ENCODE data around the gene SIL1.

The SIL1 gene

DNA sequence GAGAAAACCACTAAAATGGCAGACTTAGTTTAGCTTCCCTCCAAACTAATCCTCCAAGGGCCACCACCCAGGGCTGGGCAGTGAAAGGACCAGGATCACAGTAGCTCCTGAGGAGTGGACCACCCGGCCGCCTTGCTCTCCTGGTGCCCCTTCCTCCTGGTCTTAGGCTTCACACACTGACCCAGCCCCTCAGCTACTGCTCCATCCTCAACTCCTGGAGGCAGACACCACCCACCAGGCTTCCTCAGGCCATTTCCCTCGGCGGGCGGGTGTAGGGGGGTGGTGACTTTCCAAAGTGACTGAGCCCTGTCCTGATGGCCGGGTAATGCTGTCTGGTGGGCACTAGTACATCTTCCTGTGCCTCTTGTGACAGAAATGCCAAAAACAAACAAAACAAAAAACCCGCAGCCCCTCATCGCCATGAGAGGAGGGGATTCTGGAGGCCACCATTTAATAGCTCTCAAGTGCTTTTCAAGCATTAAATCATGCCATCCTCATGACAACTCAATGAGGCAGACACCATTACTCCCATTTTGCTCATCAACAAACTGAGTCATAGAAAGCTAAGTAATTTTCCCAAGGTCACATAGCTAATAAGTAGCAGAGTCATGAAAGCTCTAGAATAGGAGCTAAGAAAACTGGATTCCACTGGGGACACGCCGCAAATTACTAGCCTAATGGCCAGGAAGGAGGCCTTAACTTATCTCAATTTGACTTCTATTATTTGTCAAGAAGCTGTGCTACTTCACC lies 231.8 kb downstream of the SIL1 start:
- no peak overlapping the region for H3K27ac ChIP-seq
- no peak for DNase-seq (ENCODE audit: low spot score)
- TF ChIP-seq, protein P1, sequence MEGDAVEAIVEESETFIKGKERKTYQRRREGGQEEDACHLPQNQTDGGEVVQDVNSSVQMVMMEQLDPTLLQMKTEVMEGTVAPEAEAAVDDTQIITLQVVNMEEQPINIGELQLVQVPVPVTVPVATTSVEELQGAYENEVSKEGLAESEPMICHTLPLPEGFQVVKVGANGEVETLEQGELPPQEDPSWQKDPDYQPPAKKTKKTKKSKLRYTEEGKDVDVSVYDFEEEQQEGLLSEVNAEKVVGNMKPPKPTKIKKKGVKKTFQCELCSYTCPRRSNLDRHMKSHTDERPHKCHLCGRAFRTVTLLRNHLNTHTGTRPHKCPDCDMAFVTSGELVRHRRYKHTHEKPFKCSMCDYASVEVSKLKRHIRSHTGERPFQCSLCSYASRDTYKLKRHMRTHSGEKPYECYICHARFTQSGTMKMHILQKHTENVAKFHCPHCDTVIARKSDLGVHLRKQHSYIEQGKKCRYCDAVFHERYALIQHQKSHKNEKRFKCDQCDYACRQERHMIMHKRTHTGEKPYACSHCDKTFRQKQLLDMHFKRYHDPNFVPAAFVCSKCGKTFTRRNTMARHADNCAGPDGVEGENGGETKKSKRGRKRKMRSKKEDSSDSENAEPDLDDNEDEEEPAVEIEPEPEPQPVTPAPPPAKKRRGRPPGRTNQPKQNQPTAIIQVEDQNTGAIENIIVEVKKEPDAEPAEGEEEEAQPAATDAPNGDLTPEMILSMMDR (IDR thresholded peaks at IDR 0.05), result no peak
- H3K4me3 ChIP-seq, result no peak overlapping the region

DNA sequence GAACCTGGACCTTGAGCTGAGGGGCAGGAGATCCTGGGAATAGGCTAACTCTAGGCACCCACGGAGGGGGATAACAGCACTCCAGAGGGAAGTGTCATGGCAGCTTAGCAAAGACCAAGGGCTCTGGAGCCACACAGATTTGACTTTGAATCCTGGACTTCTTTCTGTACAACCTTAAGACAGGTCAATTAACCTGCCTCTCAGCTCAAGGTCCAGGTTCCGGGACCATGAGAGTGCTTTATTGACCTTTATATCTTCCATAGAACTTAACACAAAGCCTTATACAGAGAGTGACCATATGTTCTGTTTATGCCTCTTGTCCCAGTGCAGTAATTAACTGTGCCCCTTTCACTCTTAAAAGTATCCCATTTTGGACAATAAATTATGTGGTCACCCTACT lies 232.5 kb downstream of the SIL1 start:
- Histone ChIP-seq H3K27ac (no peak overlapping the region), H3K4me3 (no peak overlapping the region)
- TF ChIP-seq, protein P1 (IDR thresholded peaks at IDR 0.05), result no peak
- DNase-seq (ENCODE audit: low spot score), result no peak

DNA sequence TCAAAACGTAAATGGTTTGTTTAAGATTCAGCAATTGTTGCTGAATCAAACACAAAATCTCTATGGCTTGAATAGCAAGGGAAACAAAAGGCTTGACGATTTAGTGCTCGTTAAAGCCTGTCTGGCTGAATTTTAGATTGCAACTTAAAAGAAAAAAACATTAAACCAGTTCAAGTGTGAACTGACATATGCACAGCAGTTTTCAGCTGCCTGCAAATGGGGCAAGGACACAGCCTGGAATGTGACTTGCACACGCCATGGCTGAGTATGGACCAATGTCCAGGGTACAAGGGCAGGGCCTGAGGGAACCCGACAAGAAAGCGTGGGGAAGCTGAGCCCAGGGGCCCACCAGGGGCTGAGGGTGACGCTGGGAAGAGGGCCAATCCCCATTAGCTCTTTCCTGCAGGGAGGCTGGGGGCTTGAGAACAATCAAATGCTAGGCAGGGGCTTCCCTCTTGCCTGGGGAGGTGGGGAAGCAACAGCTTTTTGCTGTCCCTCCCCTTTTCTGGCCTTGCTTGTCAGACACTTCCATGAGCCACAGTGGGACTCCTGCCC lies 233.4 kb downstream of the SIL1 start:
- TF ChIP-seq, protein P1 (IDR thresholded peaks at IDR 0.05), result no peak
- DNase-seq (ENCODE audit: low spot score), result no peak
- Histone ChIP-seq H3K4me3 (no peak overlapping the region), H3K27ac (no peak overlapping the region)

DNA sequence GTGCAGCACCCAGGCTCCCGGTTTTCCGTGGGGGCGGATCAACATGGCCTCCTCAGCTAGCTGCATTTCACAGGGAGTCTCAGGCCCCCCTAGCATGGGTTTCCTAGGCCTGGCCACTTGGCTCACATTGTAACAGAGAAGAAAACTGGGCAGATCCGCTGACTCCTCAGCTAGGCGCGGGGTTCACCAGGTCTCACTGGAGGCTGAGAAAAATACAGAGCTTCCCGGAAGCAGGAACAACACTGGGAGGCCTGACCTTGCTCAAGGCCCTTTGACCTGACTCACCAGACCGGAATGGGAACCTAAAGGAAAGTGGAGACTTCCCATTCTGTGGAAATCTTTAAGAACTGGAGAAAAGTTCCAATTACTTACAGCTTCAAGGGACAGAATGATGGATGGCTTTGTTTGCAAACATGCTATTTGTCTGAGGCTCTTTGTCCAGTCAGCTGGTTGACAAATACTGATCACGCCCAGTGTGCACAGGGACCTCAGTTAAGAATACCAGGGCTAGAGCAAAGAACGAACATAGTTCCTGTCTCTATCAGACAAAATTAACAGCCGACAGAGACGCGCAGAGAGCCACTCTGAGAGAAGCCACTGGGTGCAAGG lies 234.3 kb downstream of the SIL1 start:
- TF ChIP-seq, protein P1 (IDR thresholded peaks at IDR 0.05), result no peak
- H3K4me3 ChIP-seq, result no peak overlapping the region
- H3K27ac ChIP-seq, result no peak overlapping the region
- no peak for DNase-seq (ENCODE audit: low spot score)

DNA sequence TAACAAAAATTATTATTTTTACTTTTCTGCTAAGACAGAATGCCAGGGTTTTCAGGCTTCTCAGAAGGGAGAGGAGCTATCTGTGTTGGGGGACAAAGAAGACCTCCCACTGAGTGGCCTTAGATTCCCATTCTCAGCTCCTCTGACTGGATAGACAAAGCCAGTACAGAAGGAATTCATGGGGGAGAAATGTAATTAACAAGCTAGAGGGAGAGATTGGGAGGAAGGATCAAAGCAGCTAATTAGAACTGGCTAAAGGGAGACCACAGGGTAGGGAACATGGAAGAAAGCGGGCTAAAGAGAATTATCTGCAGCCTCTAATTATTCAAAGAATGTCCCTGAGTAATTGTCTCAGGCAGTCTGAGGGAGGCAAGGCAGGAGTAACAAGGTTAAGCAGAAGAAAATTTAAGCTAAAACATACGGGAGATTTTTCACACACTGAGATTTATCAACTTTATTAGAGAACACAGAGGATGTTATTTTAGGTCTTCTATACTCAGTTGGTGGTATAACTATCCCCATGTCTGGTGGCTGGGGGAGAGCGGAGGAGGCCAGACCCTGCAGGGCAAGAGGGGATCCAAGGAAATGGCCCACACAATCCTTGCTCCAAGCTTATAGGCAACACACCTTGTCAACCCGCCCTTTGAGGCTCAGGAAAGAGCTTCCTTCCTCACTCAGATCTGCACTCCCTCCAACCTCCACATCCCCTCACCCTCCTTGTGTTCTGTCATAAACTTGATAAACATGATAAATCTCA lies 235.4 kb downstream of the SIL1 start:
- TF ChIP-seq, protein P1 (IDR thresholded peaks at IDR 0.05), result no peak
- Histone ChIP-seq H3K27ac (no peak overlapping the region), H3K4me3 (no peak overlapping the region)
- DNase-seq (ENCODE audit: low spot score), result no peak

DNA sequence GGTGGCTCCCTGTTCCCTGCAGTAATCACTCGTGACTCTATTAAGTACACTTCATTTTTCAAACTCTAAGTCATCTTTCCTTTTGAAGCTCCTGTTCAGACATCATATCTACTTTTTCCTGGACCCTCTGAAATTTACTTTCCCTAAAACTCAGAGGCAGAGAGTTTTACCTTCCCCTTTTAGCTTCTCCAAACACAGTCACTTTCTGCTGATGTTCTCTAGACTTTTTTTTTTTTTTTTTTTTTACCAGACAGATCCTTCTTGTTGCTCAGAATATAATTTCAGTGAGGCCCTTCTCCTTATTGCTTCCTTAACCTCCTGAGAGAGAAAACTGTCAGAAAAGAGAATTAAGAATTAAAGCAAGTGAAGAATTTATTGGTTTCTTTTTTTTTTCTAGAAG lies 236.4 kb downstream of the SIL1 start:
- DNase-seq (ENCODE audit: low spot score), result no peak
- Histone ChIP-seq H3K27ac (no peak overlapping the region), H3K4me3 (no peak overlapping the region)
- TF ChIP-seq, protein P1 (IDR thresholded peaks at IDR 0.05), result no peak
